ENCODE data around the gene CDH20.

The CDH20 gene

GRCh38 chr18:61333271-61333745, at the start of gene CDH20:
TSS of gene CDH20 (plus strand) at chr18:61333430.
- Histone ChIP-seq H3K4me1 (ENCODE audit: insufficient read depth, low read length) (peaks cover 26% of the 10 kb centered on the region), H2AFZ (ENCODE audit: low read depth, low read length) (peak within 1 kb of the TSS; percentile 82), H3K27me3 (ENCODE audit: insufficient read depth, low read length) (no peaks in the 10 kb centered on the region), H3K36me3 (ENCODE audit: insufficient read depth, low read length) (no peaks in the 10 kb centered on the region), H3K9me3 (ENCODE audit: low read length) (no peaks in the 10 kb centered on the region), H3K4me3 (ENCODE audit: low read length) (peak within 1 kb of the TSS; percentile 63)

GRCh38 chr18:61284039-61284438, 49.2 kb upstream of the CDH20 start:
- Histone ChIP-seq H3K36me3 (ENCODE audit: insufficient read depth, low read length) (no peaks in the 10 kb centered on the region), H3K4me3 (ENCODE audit: low read length) (no peak overlapping the region)

GRCh38 chr18:61285777-61286176, 47.5 kb upstream of the CDH20 start:
- H3K36me3 ChIP-seq (ENCODE audit: insufficient read depth, low read length) = no peaks in the 10 kb centered on the region
- H3K4me1 ChIP-seq (ENCODE audit: insufficient read depth, low read length) = no peaks in the 10 kb centered on the region
- H2AFZ ChIP-seq (ENCODE audit: low read depth, low read length) = no peak overlapping the region
- H3K27me3 ChIP-seq (ENCODE audit: insufficient read depth, low read length) = no peaks in the 10 kb centered on the region
- H3K4me3 ChIP-seq (ENCODE audit: low read length) = no peak overlapping the region
- no peaks in the 10 kb centered on the region for H3K9me3 ChIP-seq (ENCODE audit: low read length)

More at GRCh38 chr18:61284039-61284438, 49.2 kb upstream of the CDH20 start:
- Histone ChIP-seq H3K9me3 (ENCODE audit: low read length) (no peaks in the 10 kb centered on the region), H3K27me3 (ENCODE audit: insufficient read depth, low read length) (no peaks in the 10 kb centered on the region), H3K4me1 (ENCODE audit: insufficient read depth, low read length) (no peaks in the 10 kb centered on the region), H2AFZ (ENCODE audit: low read depth, low read length) (no peak overlapping the region)

- no peaks in the 10 kb centered on the region for H3K27me3 ChIP-seq (ENCODE audit: insufficient read depth, low read length)
- no peaks in the 10 kb centered on the region for H3K36me3 ChIP-seq (ENCODE audit: insufficient read depth, low read length)
- H3K9me3 ChIP-seq (ENCODE audit: low read length) = no peaks in the 10 kb centered on the region
- H2AFZ ChIP-seq (ENCODE audit: low read depth, low read length) = no peak overlapping the region
- no peak overlapping the region for H3K4me3 ChIP-seq (ENCODE audit: low read length)
- H3K4me1 ChIP-seq (ENCODE audit: insufficient read depth, low read length) = no peaks in the 10 kb centered on the region
Observed at GRCh38 chr18:61286867-61287266, 46.4 kb upstream of the CDH20 start.

GRCh38 chr18:61290616-61291015, 42.6 kb upstream of the CDH20 start:
- Histone ChIP-seq H2AFZ (ENCODE audit: low read depth, low read length) (no peak overlapping the region), H3K4me3 (ENCODE audit: low read length) (no peak overlapping the region), H3K27me3 (ENCODE audit: insufficient read depth, low read length) (no peaks in the 10 kb centered on the region), H3K4me1 (ENCODE audit: insufficient read depth, low read length) (no peaks in the 10 kb centered on the region), H3K36me3 (ENCODE audit: insufficient read depth, low read length) (no peaks in the 10 kb centered on the region), H3K9me3 (ENCODE audit: low read length) (no peaks in the 10 kb centered on the region)

- no peak overlapping the region for H2AFZ ChIP-seq (ENCODE audit: low read depth, low read length)
- no peaks in the 10 kb centered on the region for H3K9me3 ChIP-seq (ENCODE audit: low read length)
- no peaks in the 10 kb centered on the region for H3K36me3 ChIP-seq (ENCODE audit: insufficient read depth, low read length)
- no peaks in the 10 kb centered on the region for H3K27me3 ChIP-seq (ENCODE audit: insufficient read depth, low read length)
- H3K4me3 ChIP-seq (ENCODE audit: low read length) = no peak overlapping the region
- no peaks in the 10 kb centered on the region for H3K4me1 ChIP-seq (ENCODE audit: insufficient read depth, low read length)
Observed at GRCh38 chr18:61292280-61293035, 40.8 kb upstream of the CDH20 start.

GRCh38 chr18:61295153-61295552, 38.1 kb upstream of the CDH20 start:
- Histone ChIP-seq H2AFZ (ENCODE audit: low read depth, low read length) (no peak overlapping the region), H3K9me3 (ENCODE audit: low read length) (no peaks in the 10 kb centered on the region), H3K4me1 (ENCODE audit: insufficient read depth, low read length) (no peaks in the 10 kb centered on the region), H3K36me3 (ENCODE audit: insufficient read depth, low read length) (no peaks in the 10 kb centered on the region), H3K4me3 (ENCODE audit: low read length) (no peak overlapping the region), H3K27me3 (ENCODE audit: insufficient read depth, low read length) (no peaks in the 10 kb centered on the region)

GRCh38 chr18:61308004-61308403, 25.2 kb upstream of the CDH20 start:
- Histone ChIP-seq H3K4me3 (ENCODE audit: low read length) (no peak overlapping the region), H3K9me3 (ENCODE audit: low read length) (no peaks in the 10 kb centered on the region), H3K36me3 (ENCODE audit: insufficient read depth, low read length) (no peaks in the 10 kb centered on the region), H3K4me1 (ENCODE audit: insufficient read depth, low read length) (peaks cover 9% of the 10 kb centered on the region), H2AFZ (ENCODE audit: low read depth, low read length) (no peak overlapping the region), H3K27me3 (ENCODE audit: insufficient read depth, low read length) (no peaks in the 10 kb centered on the region)

GRCh38 chr18:61308795-61309393, 24.3 kb upstream of the CDH20 start:
- peaks cover 9% of the 10 kb centered on the region for H3K4me1 ChIP-seq (ENCODE audit: insufficient read depth, low read length)
- no peak overlapping the region for H3K4me3 ChIP-seq (ENCODE audit: low read length)
- H3K9me3 ChIP-seq (ENCODE audit: low read length) = no peaks in the 10 kb centered on the region
- H2AFZ ChIP-seq (ENCODE audit: low read depth, low read length) = peak overlapping the region; percentile 43
- H3K36me3 ChIP-seq (ENCODE audit: insufficient read depth, low read length) = no peaks in the 10 kb centered on the region
- H3K27me3 ChIP-seq (ENCODE audit: insufficient read depth, low read length) = no peaks in the 10 kb centered on the region

- H3K9me3 ChIP-seq (ENCODE audit: low read length) = no peaks in the 10 kb centered on the region
- no peak overlapping the region for H3K4me3 ChIP-seq (ENCODE audit: low read length)
- H3K36me3 ChIP-seq (ENCODE audit: insufficient read depth, low read length) = no peaks in the 10 kb centered on the region
- no peaks in the 10 kb centered on the region for H3K27me3 ChIP-seq (ENCODE audit: insufficient read depth, low read length)
- no peak overlapping the region for H2AFZ ChIP-seq (ENCODE audit: low read depth, low read length)
- H3K4me1 ChIP-seq (ENCODE audit: insufficient read depth, low read length) = no peaks in the 10 kb centered on the region
Observed at GRCh38 chr18:61322265-61322873, 10.9 kb upstream of the CDH20 start.

GRCh38 chr18:61323951-61324350, 9.3 kb upstream of the CDH20 start:
- H3K27me3 ChIP-seq (ENCODE audit: insufficient read depth, low read length) = no peaks in the 10 kb centered on the region
- no peak overlapping the region for H3K4me3 ChIP-seq (ENCODE audit: low read length)
- H2AFZ ChIP-seq (ENCODE audit: low read depth, low read length) = no peak overlapping the region
- no peaks in the 10 kb centered on the region for H3K36me3 ChIP-seq (ENCODE audit: insufficient read depth, low read length)
- H3K9me3 ChIP-seq (ENCODE audit: low read length) = no peaks in the 10 kb centered on the region
- no peaks in the 10 kb centered on the region for H3K4me1 ChIP-seq (ENCODE audit: insufficient read depth, low read length)

- Histone ChIP-seq H3K9me3 (ENCODE audit: low read length) (no peaks in the 10 kb centered on the region), H2AFZ (ENCODE audit: low read depth, low read length) (no peak overlapping the region), H3K4me1 (ENCODE audit: insufficient read depth, low read length) (no peaks in the 10 kb centered on the region), H3K36me3 (ENCODE audit: insufficient read depth, low read length) (no peaks in the 10 kb centered on the region), H3K4me3 (ENCODE audit: low read length) (no peak overlapping the region), H3K27me3 (ENCODE audit: insufficient read depth, low read length) (no peaks in the 10 kb centered on the region)
Observed at GRCh38 chr18:61326407-61326806, 6.8 kb upstream of the CDH20 start.

- no peaks in the 10 kb centered on the region for H3K9me3 ChIP-seq (ENCODE audit: low read length)
- H2AFZ ChIP-seq (ENCODE audit: low read depth, low read length) = no peak overlapping the region
- no peak overlapping the region for H3K4me3 ChIP-seq (ENCODE audit: low read length)
- no peaks in the 10 kb centered on the region for H3K27me3 ChIP-seq (ENCODE audit: insufficient read depth, low read length)
- peaks cover 7% of the 10 kb centered on the region for H3K4me1 ChIP-seq (ENCODE audit: insufficient read depth, low read length)
- no peaks in the 10 kb centered on the region for H3K36me3 ChIP-seq (ENCODE audit: insufficient read depth, low read length)
Observed at GRCh38 chr18:61329398-61329797, 3.8 kb upstream of the CDH20 start.
